ENCODE data around the gene BDKRB1. TPM values are rescaled to one million over a fixed set of nuclear protein-coding genes. Genes with fewer than 3 reads are reported as not detected.

BDKRB1 gene
- total and polyA plus RNA-seq, 2 donors from 2014 or later = 1.2 to 1.5 TPM

- H3K27ac ChIP-seq (ENCODE audit: low read depth in 2 of 2, low read length in 2 of 2) = no peak overlapping the region
- no peak for FAIRE-seq
- no peak for TF ChIP-seq CTCF (IDR thresholded peaks at IDR 0.05; ENCODE audit: borderline replicate concordance, extremely low read depth, insufficient read depth)
These were observed 16.9 kb downstream of the BDKRB1 start for GRCh38 chr14:96272777-96273473.

DNA sequence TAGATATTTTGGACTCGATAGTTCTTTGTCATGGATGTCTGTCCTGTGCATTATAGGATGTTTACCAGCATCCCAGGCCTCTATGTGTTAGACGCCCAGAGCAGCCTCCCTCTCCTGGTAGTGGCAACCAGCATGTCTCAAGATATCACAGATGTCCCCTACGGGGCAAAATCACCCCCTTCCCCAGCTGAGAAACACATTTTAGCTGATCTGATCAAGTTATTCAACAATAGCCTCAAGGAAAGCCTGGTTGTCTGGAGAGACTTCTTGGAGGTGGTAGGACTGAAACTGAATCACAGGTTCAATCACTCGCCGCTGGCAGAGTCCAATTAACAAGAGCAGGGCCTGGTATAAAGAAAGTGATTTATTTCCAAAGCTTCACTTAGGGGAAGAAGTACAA is 17.6 kb downstream of the BDKRB1 start:
- H3K4me3 ChIP-seq (ENCODE audit: low read length in 3 of 3) = no peak overlapping the region
- no peaks in the 10 kb centered on the region for H3K36me3 ChIP-seq (ENCODE audit: control insufficient read depth in 2 of 3, insufficient read depth in 3 of 3, low read length in 3 of 3)
- H3K27ac ChIP-seq (ENCODE audit: low read depth in 2 of 2, low read length in 2 of 2) = no peak overlapping the region
- H3K27me3 ChIP-seq (ENCODE audit: control insufficient read depth, insufficient read depth, low read length) = no peaks in the 10 kb centered on the region
- intact Hi-C loops (cut with DNase I) = no loop called here
- peaks cover 0 to 9% (median 4%) of the 10 kb centered on the region in 3 donors for H3K9me3 ChIP-seq (ENCODE audit: control insufficient read depth in 2 of 3, insufficient read depth in 1 of 3, low read length in 3 of 3)
- no peaks in the 10 kb centered on the region for H3K4me1 ChIP-seq (ENCODE audit: control insufficient read depth in 2 of 3, insufficient read depth in 2 of 3, low read depth in 1 of 3, low read length in 3 of 3)
- no peak for TF ChIP-seq CTCF (IDR thresholded peaks at IDR 0.05; ENCODE audit: borderline replicate concordance, extremely low read depth, insufficient read depth)
- DNase-seq (no peak), FAIRE-seq (no peak)
- no peak overlapping the region for H3K9ac ChIP-seq (ENCODE audit: low read length in 3 of 3)

More at GRCh38 chr14:96272777-96273473, 16.9 kb downstream of the BDKRB1 start:
- DNase-seq = no peak
- intact Hi-C loops (cut with DNase I) = no loop called here
- Histone ChIP-seq H3K9me3 (ENCODE audit: control insufficient read depth in 2 of 3, insufficient read depth in 1 of 3, low read length in 3 of 3) (peaks cover 0 to 4% (median 3%) of the 10 kb centered on the region in 3 donors), H3K9ac (ENCODE audit: low read length in 3 of 3) (no peak overlapping the region), H3K27me3 (ENCODE audit: control insufficient read depth, insufficient read depth, low read length) (no peaks in the 10 kb centered on the region), H3K36me3 (ENCODE audit: control insufficient read depth in 2 of 3, insufficient read depth in 3 of 3, low read length in 3 of 3) (no peaks in the 10 kb centered on the region), H3K4me1 (ENCODE audit: control insufficient read depth in 2 of 3, insufficient read depth in 2 of 3, low read depth in 1 of 3, low read length in 3 of 3) (no peaks in the 10 kb centered on the region), H3K4me3 (ENCODE audit: low read length in 3 of 3) (no peak overlapping the region)

DNA sequence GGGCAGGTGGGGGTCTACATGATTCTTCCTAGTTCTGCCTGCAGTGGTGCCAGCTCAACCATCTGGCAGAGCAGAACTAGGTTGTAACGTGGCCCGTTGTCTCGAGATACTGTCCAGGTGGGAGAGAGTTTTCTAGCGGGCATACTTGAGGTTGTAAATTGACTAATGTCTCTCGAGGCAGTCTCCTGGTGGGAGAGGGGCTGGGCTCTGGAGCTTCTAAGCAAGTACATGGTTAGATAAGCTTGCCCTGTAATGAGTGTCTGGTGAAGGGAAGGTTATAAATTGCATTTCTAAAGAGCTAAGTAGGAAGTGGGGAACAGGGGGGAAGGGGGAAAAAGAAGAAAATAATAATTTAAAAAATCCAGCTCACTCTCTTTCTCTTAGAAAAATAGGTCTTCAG is 18.1 kb downstream of the BDKRB1 start:
- Histone ChIP-seq H3K36me3 (ENCODE audit: control insufficient read depth in 2 of 3, insufficient read depth in 3 of 3, low read length in 3 of 3) (no peaks in the 10 kb centered on the region), H3K4me1 (ENCODE audit: control insufficient read depth in 2 of 3, insufficient read depth in 2 of 3, low read depth in 1 of 3, low read length in 3 of 3) (no peaks in the 10 kb centered on the region), H3K9me3 (ENCODE audit: control insufficient read depth in 2 of 3, insufficient read depth in 1 of 3, low read length in 3 of 3) (peaks cover 0 to 9% (median 4%) of the 10 kb centered on the region in 3 donors), H3K9ac (ENCODE audit: low read length in 3 of 3) (no peak overlapping the region), H3K27me3 (ENCODE audit: control insufficient read depth, insufficient read depth, low read length) (no peaks in the 10 kb centered on the region), H3K27ac (ENCODE audit: low read depth in 2 of 2, low read length in 2 of 2) (no peak overlapping the region), H3K4me3 (ENCODE audit: low read length in 3 of 3) (no peak overlapping the region)
- FAIRE-seq (no peak), DNase-seq (no peak)
- intact Hi-C loops (cut with DNase I) = no loop called here
- TF ChIP-seq CTCF (IDR thresholded peaks at IDR 0.05; ENCODE audit: borderline replicate concordance, extremely low read depth, insufficient read depth) = no peak
